Caco-2 (cell line): ENCODE measurements around the gene LRRC74B. TPM values are rescaled to one million over a fixed set of nuclear protein-coding genes. Genes with fewer than 3 reads are reported as not detected.

Experiments used
- BruUV-seq: library from RNA; stranded (reverse); fragments of 400-500 nt; replicated peaks from 2 replicates; lab custom pipeline; 2021; lab: Mats Ljungman, UMichigan
- CTCF ChIA-PET: fragments of 300-600 bp; sonication (Branson Sonifier 250); formaldehyde crosslinking; loops from one replicate; lab custom pipeline; 2022; ENCODE audit warnings: antibody characterized with exemption; lab: Charles Lee
- POLR2A ChIA-PET: fragments of 300-600 bp; sonication (Branson Sonifier 250); formaldehyde crosslinking; loops from one replicate; lab custom pipeline; 2022; ENCODE audit warnings: antibody characterized with exemption; lab: Charles Lee
- DNase-seq, 2 experiments: peaks; one replicate each; pipeline versions ENCODE4 v3.0.0 to v3.0.0-alpha.2; 2020 to 2022
- H3K27me3 ChIP-seq: replicated peaks from 2 replicates; pipeline ENCODE4 v1.6.0; 2011; ENCODE audit warnings: low read length; ENCODE audit not compliant: control insufficient read depth, insufficient read depth
- H3K36me3 ChIP-seq: 2 replicates; pipeline ENCODE4 v1.5.1; 2011; ENCODE audit warnings: low read length; ENCODE audit not compliant: control insufficient read depth, insufficient read depth
- H3K4me1 ChIP-seq: fragments of 250-450 bp; sonication (Bioruptor Pico); 2 replicates; pipeline ENCODE4 v1.5.1; 2020; ENCODE audit warnings: mild to moderate bottlenecking
- H3K4me3 ChIP-seq: 2 replicates; pipeline ENCODE4 v1.5.1; 2011; ENCODE audit warnings: low read depth, mild to moderate bottlenecking, control low read depth, low read length
- H3K9me3 ChIP-seq: fragments of 250-450 bp; sonication (Bioruptor Pico); 2 replicates; pipeline ENCODE4 v1.5.1; 2020; ENCODE audit warnings: mild to moderate bottlenecking, moderate library complexity
- H3K27ac Mint-ChIP-seq: one replicate; pipeline ENCODE4 v1.8.0; 2022; ENCODE audit warnings: mixed read lengths; ENCODE audit not compliant: unreplicated experiment
- H3K27me3 Mint-ChIP-seq: one replicate; pipeline ENCODE4 v1.8.0; 2022; ENCODE audit warnings: mixed read lengths; ENCODE audit not compliant: insufficient read depth, unreplicated experiment
- H3K36me3 Mint-ChIP-seq: one replicate; pipeline ENCODE4 v1.8.0; 2022; ENCODE audit warnings: mild to moderate bottlenecking, mixed read lengths; ENCODE audit not compliant: insufficient read depth, unreplicated experiment
- H3K4me1 Mint-ChIP-seq: one replicate; pipeline ENCODE4 v1.8.0; 2022; ENCODE audit warnings: low read depth, mixed read lengths; ENCODE audit not compliant: unreplicated experiment
- H3K4me3 Mint-ChIP-seq: one replicate; pipeline ENCODE4 v1.8.0; 2022; ENCODE audit warnings: mild to moderate bottlenecking, moderate library complexity, mixed read lengths; ENCODE audit not compliant: unreplicated experiment
- H3K9me3 Mint-ChIP-seq: one replicate; pipeline ENCODE4 v1.8.0; 2022; ENCODE audit warnings: mixed read lengths; ENCODE audit not compliant: unreplicated experiment
- CTCF ChIP-seq, 2 experiments: fragments of 200-600 bp in 1 of 2; IDR thresholded peaks; 1 replicate in 1 of 2; 2 replicates in 1 of 2; pipeline versions ENCODE4 v1.5.1 to v1.8.0; 2011 to 2022; ENCODE audit warnings: antibody characterized with exemption in 1 of 2, control low read depth in 1 of 2, inconsistent platforms in 1 of 2, low read depth in 1 of 2, low read length in 1 of 2, mild to moderate bottlenecking in 1 of 2, moderate library complexity in 1 of 2; ENCODE audit not compliant: insufficient read depth in 1 of 2, severe bottlenecking in 1 of 2, unreplicated experiment in 1 of 2
- intact Hi-C: fragments of 100-400 bp; cut with micrococcal nuclease; formaldehyde crosslinking; loops from one replicate; pipeline ENCODE4 v1.10.0; 2022; ENCODE audit not compliant: unreplicated experiment
- total RNA-seq: library from RNA; stranded (reverse); gene quantifications from 2 replicates; pipeline ENCODE4 v1.2.3, GENCODE V29; 2022

The LRRC74B gene
- total RNA-seq, 1 experiment from 2014 or later, result not detected

- ChIA-PET CTCF (no interaction called here), POLR2A (no interaction called here)
- H3K27ac Mint-ChIP-seq, result no peak overlapping the region
- no peaks in the 10 kb centered on the region for H3K9me3 Mint-ChIP-seq
- H3K4me3 Mint-ChIP-seq, result no peak overlapping the region
- no peak for DNase-seq
- H3K27me3 Mint-ChIP-seq, result no peaks in the 10 kb centered on the region
- H3K36me3 Mint-ChIP-seq, result peaks cover 11% of the 10 kb centered on the region
- Histone ChIP-seq H3K9me3 (no peaks in the 10 kb centered on the region), H3K4me3 (no peak overlapping the region), H3K27me3 (no peaks in the 10 kb centered on the region), H3K36me3 (no peaks in the 10 kb centered on the region), H3K4me1 (peaks cover 20% of the 10 kb centered on the region)
- H3K4me1 Mint-ChIP-seq, result peaks cover 31% of the 10 kb centered on the region
- no peak for TF ChIP-seq CTCF (IDR thresholded peaks at IDR 0.05; ENCODE audit: insufficient read depth in 1 of 2, low read depth in 1 of 2, low read length in 1 of 2, severe bottlenecking in 1 of 2, unreplicated experiment in 1 of 2)
- intact Hi-C loops, result no loop called here
- no TSS peak for BruUV-seq
Measured at GRCh38 chr22:21042978-21043859, 2.5 kb upstream of the LRRC74B start.

- POLR2A ChIA-PET, result no interaction called here
- Histone ChIP-seq H3K36me3 (no peaks in the 10 kb centered on the region), H3K27me3 (no peaks in the 10 kb centered on the region), H3K4me3 (no peak overlapping the region), H3K9me3 (no peaks in the 10 kb centered on the region), H3K4me1 (peaks cover 15% of the 10 kb centered on the region)
- CTCF ChIA-PET, result no interaction called here
- BruUV-seq, result no TSS peak
- no peak for DNase-seq
- Mint-ChIP-seq H3K9me3 (no peaks in the 10 kb centered on the region), H3K36me3 (peaks cover 11% of the 10 kb centered on the region), H3K4me3 (no peak overlapping the region), H3K27ac (peak overlapping the region; percentile 98), H3K27me3 (no peaks in the 10 kb centered on the region), H3K4me1 (peaks cover 31% of the 10 kb centered on the region)
- TF ChIP-seq CTCF (IDR thresholded peaks at IDR 0.05; ENCODE audit: insufficient read depth in 1 of 2, low read depth in 1 of 2, low read length in 1 of 2, severe bottlenecking in 1 of 2, unreplicated experiment in 1 of 2), result no peak
- intact Hi-C loops, result no loop called here
Measured at GRCh38 chr22:21043860-21044535, 1.7 kb upstream of the LRRC74B start.

GRCh38 chr22:21044931-21045584, 688 bp upstream of the LRRC74B start:
- CTCF ChIA-PET, result interaction anchor here (0.7 kb wide), 1 partner anchor 904 kb away, joined by 3 read pairs; no protein-coding TSS in a partner anchor
- H3K36me3 ChIP-seq, result no peaks in the 10 kb centered on the region
- Mint-ChIP-seq H3K4me1 (peaks cover 25% of the 10 kb centered on the region), H3K27ac (peak overlapping the region; percentile 98), H3K27me3 (no peaks in the 10 kb centered on the region), H3K36me3 (peaks cover 11% of the 10 kb centered on the region), H3K4me3 (peak overlapping the region; percentile 95), H3K9me3 (no peaks in the 10 kb centered on the region)
- peak in 1 of 2 experiments; percentile 34 for DNase-seq
- POLR2A ChIA-PET, result no interaction called here
- no peaks in the 10 kb centered on the region for H3K9me3 ChIP-seq
- peaks cover 12% of the 10 kb centered on the region for H3K4me1 ChIP-seq
- intact Hi-C loops, result no loop called here
- no peak for TF ChIP-seq CTCF (IDR thresholded peaks at IDR 0.05; ENCODE audit: insufficient read depth in 1 of 2, low read depth in 1 of 2, low read length in 1 of 2, severe bottlenecking in 1 of 2, unreplicated experiment in 1 of 2)
- H3K27me3 ChIP-seq, result no peaks in the 10 kb centered on the region
- H3K4me3 ChIP-seq, result peak overlapping the region; percentile 30
- BruUV-seq, result no TSS peak
